HG02981 (cell line): ENCODE measurements around the gene RASA3.
A peak's percentile ranks its signal among the peaks of the same experiment; 100 is the strongest.
"Not testable (repeated sequence)": the region's sequence is repeated elsewhere in the genome, so short reads cannot be mapped to it uniquely, and the experiment has no call there.

ENCODE experiments used
- ATAC-seq: cut with Tn5 transposase; IDR thresholded peaks from one replicate; pipeline ENCODE4 v1.9.1; 2021; ENCODE audit warnings: mild to moderate bottlenecking, moderate library complexity; ENCODE audit not compliant: unreplicated experiment

Gene RASA3

DNA sequence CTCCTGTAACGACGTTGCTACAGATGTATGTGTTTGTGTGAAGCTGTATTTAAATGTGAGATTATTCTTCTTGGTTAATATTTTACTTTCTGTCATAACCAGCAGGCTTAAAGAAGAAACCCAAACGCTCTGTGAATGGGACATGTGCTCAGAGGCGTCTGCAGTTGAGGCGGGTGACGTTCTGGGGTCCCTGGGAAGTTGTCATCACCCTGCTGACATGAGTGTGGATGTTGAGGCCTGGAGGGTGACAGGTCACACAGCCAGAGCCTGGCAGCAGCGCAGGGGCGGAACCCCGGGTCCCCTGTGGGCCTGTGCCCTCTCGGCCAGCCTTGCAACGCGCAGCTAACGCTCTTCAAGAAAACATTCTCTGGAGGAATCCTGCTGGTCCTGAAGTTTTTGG is 16.6 kb downstream of the RASA3 start:
- no peak for ATAC-seq

DNA sequence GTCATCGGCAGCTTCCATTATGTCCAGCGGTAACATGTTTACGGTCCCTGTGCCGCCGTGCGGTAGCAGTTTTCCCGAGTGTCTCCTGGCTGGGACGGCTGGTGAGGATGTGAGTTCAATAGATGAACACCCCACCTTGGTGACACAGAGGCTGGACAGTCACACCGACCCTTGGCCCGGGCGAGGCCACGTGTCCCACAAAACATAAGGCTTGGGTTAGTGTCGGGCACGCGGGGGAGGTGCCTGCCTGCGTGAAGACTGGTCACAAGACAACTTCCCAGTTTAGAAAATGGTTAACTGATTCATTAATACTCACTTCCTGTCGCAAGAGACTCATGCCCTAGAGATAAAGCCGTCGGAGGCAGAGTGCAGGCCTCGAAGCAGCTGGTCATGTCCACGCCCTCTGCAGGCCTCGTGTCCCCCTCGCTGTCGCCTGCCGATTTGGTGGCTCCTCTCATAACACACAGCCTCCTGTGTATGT is 17.2 kb downstream of the RASA3 start:
- no peak for ATAC-seq

DNA sequence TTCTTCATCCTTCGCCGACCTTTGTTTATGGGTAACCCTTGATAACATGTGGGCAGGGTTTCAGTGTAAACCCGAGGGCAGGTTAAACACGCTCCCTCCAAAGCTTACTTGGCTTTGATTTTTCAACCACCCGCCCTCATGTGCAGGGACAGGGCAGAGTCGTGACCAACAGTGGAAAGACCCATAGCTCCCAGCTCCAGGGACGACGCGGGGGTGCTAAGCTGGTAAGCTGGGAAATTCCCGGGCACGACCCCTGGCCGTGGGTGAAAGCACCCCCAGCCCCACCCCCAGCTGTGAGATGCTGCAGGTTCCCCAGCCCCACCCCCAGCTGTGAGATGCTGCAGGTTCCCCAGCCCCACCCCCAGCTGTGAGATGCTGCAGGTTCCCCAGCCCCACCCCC is 17.8 kb downstream of the RASA3 start:
- not testable (repeated sequence) for ATAC-seq

DNA sequence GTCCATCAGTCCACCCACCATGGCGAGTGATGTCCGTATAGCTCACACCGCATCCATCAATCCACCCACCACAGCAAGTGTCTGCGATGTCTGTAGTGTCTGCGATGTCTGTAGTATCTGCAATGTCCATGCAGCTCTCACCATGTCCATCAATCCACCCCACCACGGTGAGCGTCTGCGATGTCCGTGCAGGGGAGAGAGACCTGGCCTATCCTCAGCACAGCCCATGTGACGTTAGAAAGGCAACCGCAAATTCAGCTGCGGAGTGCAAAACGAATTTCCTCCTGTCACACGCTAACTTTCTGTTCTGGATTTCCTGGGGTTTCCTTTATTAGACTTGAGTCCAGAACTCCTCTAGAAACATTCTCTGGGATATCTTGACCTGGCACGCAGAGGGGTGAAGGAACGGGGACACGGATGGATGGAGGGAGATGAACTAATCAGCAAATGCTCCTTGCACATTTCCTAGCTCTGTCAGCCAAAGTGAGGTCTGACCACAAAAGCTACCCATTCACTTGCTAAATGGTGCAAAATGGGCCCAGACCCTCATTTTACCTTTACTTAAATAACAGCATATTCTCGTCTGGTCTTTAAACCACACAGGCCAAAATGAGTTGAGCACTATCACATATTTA is 18.3 kb downstream of the RASA3 start:
- no peak for ATAC-seq

DNA sequence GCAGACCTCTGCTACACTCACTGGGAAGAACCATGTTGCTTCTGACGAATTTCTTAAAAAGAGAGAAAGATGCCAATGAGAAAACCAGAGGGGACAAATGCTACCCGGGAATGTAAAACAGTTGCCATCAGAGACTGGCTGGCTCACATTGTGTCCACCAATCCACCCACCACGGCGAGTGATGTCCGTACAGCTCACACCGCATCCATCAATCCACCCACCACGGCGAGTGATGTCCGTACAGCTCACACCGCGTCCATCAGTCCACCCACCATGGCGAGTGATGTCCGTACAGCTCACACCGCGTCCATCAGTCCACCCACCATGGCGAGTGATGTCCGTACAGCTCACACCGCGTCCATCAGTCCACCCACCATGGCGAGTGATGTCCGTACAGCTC is 19.0 kb downstream of the RASA3 start:
- ATAC-seq = not testable (repeated sequence)

DNA sequence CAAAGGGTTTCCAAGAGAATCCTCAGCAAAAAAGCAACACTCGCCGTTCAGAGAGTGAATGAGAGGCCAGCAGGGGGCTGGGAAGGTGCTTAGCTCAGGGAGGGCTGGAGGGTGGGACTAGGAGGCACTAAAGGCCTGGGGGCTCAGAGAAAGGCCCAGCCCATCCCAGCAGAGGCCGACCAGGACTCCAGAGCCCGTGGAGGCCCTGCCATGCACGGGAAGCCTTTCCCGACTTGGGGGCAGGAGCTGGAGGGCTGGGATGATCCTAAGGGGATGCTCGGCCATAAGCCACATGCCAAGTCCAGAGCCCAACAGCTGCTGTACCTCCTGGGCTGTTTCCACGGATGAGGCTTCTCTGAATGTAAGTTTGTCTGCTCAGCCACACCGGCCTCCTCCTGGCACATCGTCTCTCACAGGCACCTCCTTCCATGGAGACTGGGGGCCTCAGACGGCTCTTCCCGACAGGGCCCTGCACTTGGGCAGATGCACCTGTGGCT is 19.5 kb downstream of the RASA3 start:
- no peak for ATAC-seq

DNA sequence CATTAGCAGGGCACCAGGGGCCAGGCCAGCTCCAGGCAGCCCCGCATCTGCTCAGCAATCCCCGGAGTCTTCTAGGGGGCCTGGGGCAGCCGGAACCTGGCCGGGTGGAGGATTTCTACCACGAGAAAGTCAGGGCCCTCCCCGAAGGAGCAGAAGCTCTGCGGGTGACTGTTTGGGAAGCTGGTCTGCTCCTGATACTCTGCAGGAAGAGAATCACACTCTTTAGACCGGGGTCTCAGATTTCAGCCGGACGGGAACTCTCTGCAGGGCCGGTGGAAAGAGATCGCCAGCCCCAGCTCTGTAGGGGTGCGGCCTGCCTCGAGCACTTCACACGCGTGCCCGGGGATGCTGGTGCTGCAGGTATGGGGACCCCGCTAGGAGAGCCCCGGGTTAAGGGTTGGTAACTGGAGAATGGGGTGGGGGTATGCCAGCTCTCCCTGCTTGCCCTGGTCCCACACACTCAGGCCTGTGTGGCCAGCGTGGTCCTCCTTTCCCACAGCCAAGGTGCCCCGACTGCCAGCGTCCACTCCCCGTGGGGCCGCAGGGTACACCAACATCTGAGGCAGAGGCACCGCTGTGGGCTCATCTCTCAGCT is 20.1 kb downstream of the RASA3 start:
- no peak for ATAC-seq

DNA sequence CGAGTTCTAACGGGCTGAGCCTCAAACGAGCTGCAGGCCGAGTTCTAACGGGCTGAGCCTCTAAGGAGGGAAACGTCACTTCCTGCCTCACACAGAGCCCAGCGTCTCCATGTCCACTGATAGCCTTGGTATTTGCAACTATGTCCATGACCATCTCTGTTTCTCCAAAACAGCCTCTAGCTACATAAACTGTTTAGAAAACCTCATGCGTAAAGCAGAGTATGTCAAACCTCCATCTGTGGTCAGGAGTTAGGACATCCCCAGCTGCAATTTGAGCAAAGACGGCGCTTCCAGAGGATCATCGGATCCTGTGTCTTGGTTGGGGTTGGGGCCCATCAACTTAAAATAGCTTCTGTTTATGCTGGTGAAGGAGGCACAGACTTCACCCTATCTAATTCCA is 20.8 kb downstream of the RASA3 start:
- ATAC-seq = no peak

DNA sequence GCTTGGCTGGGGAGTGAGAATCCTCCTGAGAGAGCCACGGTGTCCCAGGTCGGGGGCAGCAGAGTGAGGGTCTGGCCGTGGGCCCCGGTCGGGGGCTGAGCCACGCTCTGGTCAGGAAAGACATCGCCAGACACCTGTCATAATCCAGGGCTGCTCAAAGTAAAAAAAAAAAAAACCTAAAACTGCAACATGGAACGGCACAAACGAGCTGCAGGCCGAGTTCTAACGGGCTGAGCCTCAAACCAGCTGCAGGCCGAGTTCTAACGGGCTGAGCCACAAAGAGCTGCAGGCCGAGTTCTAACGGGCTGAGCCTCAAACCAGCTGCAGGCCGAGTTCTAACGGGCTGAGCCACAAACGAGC is 21.6 kb downstream of the RASA3 start:
- ATAC-seq = not testable (repeated sequence)

DNA sequence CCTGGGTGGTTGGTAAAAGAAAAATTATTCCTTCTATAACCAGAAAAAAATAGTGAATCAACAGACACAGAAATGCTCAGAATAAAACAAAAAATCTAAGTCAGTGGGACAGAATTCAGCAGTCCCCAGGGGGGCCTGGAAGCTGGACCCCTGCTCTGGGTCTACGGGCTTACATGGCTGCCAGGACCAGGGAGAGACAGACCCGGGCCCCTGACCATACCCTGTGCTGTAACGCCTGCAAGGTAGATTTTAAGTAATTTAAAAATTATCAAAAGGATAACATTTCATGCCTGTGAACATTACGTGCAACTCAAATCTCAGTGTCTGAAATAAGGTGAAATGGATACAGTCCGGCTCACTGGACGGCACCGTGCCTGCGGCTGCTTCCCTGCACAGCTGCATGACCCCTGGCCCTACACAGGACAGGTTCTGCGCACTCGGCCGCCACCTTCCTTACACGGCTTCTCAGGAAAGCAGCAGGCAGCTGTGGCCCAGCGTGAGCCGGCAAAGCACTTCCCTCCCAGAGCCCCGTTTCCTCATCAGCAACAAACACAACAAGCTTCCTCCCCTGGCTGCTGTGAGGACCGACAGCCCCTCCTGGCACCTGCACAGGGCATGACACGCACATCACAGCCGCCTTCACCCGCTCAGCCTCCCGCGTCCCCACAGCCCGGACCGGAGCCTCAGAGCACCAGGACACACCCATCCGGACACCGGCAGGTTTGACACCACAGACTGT is 22.2 kb downstream of the RASA3 start:
- peak; percentile 59 for ATAC-seq

DNA sequence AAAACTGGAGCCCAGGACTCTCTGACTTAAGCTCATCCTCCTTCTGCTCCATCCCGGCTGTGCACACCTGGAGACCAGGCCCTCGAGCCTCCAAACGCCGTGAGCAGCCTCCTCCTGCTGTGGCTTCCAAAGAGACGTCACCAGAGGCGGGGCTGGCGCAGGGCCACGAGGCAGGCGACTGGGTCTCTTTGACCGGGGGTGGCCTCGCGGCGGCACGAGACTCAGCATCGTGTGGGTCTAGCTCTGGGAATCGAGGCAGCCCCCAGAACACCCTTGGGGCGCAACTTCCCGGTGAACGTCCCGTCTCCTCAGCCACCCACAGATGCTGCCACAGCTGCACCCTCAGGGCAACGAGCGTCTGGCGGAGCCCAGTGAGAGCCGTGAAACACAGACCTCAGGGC is 22.8 kb downstream of the RASA3 start:
- ATAC-seq = no peak

DNA sequence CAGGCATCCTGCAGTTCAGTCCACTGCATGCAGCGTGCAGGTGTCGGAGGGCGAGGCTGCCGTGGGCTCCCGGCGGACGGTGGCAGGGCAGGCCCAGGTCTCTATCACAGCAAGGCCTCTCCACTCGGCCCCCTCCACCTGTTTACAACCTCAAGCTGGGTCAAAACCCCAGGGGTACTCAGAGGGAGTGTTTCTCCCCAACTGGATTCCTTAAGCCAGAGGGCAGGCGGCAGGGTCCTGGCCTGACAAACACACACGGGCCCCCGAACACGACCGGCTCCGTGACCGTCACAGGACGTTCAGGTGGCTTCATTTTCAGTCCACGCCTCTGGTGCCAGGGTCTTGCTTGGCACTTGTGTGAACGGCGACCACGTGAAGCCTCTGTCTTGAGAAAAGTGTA is 23.5 kb downstream of the RASA3 start:
- ATAC-seq = no peak

DNA sequence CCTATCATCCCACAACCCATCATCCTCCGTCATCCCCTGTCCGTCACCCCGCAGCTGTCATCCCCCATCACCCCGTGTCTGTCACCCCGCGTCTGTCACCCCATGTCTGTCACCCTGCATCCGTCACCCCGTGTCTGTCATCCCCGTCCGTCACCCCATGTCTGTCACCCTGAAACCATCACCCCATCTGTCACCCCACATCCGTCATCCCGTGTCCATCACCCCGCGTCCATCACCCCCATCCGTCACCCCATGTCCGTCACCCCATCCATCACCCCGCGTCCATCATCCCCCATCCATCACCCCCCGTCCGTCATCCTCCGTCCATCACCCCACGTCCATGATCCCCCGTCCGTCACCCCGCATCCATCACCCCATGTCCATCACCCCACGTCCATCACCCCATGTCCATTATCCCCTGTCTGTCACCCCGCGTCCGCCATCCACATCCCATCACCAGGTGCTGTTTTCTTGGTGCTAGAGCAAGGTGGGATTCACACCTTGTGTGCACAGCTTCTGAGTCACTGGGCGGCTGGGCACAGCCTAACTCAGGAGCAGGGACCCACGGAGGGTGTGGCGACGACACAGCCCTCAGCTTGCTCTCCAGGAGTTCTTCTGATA is 24.2 kb downstream of the RASA3 start:
- ATAC-seq = no peak

DNA sequence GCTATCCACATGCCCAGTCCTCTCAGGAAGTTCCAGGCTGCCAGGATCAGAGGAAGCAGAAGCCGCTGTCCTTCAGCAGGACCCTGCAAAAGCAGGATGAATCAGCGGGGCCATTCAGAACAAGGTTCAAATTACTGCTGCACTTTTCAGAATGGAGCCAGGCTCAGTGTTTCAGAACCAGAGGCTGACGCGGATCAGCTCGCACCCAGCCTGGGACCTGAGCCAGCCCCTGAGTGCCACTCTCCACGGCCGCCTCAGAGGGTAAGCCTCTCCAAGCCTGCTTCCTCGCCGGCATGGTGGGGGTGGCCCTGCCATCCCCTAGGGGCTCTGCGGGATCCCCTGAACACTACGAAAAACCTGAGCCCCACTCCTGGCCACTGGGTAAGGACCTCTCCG is 24.7 kb downstream of the RASA3 start:
- ATAC-seq = no peak

DNA sequence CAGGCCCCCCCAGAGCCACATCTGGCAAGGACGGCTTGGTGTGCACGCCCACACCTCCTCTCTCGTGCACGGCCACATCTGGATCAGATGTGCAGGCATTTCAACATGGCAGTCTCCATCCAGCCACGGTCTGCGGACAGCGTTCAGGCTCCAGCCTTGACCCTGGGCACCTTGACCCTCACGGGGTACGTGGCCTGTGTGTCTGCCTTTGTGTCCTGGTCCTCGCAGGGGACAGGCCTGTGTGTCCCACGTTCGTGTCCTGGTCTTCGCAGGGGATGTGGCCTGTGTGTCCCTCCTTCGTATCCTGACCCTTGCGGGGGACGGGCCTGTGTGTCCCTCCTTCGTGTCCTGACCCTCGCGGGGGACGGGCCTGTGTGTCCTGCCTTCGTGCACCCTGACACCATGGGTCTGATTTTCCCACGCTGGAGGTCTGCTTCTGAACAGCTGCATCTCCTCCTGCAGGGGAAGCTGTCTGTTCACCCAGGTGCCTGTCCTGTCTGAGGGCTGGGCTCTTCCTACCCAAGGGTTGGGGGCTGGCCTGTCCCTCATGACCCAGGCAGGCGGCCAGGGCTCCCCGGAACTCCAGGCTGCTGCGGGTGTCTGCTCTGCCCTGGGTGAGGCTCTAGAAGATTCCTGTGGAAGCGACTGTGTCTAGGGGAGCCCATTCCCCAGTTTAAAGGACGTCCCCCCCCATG is 25.3 kb downstream of the RASA3 start:
- no peak for ATAC-seq

DNA sequence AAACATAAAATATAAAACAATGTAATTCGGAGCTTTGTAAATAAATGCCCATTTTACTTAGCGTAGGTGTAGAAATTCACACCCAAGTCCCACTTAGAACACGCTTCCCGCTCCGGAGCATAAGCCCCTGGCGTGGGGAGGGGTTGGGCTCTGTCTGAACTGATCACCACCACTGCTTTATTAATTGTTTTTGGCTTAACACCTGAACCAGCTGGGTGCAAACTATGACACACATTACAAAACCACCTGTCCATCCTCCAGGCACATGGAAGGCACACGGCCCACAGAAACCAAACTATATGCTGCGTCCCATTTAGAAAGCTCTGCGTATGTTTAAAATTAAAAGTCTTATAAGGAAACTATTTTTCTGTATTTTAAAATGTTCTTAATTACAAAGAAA is 25.9 kb downstream of the RASA3 start:
- ATAC-seq = no peak

DNA sequence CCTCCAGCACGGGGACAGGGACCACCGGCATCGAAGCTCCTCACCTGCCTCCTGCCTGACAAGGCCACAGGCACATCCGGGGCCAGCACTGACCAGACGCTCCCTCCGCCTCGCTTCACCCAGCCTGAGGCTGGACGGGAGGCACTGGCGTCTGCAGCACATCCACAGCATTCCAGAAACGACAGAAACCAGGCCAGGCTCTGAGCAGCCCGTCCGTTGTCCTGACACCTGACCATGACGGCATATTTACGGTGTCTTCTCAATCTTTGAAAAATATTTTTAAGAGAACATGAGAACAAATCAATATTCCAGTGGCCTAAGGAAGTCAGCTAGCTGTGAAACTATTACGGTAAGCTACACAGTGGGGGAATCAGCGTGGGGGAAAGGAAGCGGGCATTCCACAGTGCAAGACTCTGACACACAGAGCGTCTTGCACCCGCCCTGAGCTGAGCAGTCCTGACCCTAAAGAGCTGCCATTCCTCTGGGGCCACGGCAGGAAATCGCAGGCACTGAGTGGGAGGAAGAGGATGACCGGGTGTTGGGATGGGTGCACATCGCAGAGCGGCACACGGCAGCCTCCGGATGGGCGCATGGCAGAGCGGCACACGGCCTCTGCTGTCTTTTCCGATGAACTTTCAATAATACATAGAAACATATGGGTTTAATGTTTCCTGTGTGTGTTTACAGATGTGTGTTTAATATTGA is 26.8 kb downstream of the RASA3 start:
- no peak for ATAC-seq

DNA sequence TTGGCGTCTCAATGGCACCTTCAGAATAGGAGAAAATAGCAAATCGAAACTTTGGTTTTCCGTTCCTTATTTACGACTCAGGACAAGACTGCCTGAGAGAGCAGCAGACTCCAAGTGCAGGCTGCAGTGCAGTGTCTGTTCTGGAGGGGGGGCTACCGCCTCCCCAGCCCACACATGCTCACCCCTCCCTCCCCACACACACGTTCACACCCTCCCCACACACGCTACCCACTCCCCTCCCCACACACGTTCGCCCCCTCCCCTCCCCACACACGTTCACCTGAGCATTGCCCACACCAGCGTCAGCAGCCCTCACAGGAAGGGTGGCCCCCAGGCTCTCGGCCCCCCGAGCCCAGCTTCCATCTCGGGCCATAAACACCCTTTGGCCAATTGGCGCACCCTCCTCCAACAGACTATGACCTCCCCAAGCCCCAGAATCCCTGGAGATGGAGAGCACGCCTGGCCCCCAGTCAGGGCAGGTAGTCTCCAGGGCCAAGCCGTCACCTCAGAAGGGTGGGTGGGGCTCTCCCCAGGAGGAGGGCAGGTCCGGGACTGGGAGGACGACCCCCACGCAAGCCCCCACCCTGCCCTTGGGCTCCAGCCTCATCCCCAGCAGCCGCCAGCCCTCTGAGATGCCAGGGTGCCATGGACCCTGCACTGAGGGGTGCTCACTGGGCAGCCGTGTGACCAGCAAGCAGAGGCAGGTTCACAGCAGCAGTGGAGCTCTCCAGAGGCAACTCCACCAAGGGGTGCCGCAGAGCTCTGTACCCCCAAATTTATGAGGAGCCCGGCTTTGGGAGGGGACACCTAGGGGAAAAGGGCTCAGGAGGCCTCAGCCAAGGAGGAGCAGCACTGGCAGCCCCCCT is 27.5 kb downstream of the RASA3 start:
- no peak for ATAC-seq

DNA sequence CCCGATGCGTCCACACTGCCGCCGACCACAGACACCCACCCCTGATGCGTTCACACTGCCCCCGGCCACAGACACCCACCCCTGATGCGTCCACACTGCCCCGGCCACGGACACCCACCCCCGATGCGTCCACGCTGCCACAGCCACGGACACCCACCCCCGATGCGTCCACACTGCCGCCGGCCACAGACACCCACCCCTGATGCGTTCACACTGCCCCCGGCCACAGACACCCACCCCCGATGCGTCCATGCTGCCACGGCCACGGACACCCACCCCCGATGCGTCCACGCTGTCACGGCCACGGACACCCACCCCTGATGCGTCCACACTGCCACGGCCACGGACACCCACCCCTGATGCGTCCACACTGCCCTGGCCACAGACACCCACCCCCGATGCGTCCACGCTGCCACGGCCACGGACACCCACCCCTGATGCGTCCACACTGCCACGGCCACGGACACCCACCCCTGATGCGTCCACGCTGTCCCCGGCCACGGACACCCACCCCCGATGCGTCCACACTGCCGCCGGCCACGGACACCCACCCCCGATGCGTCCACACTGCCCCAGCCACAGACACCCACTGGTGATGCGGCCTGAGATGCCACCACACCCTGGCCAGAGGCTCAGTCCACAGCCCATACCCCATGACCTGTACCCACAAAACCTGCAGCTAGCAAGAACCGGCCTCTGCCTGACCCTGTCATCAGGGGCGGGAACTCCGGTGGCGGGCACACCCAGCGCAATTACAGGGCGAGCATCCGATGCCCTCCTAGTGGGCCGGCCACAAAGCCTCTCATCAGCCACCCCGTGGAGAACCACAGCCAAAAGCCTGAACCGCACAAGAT is 28.4 kb downstream of the RASA3 start:
- ATAC-seq = no peak
